ENCODE measurements around the gene SLC30A7.
A peak's percentile ranks its signal among the peaks of the same experiment; 100 is the strongest.
"Not testable (repeated sequence)": the region's sequence is repeated elsewhere in the genome, so short reads cannot be mapped to it uniquely, and the experiment has no call there.

SLC30A7 gene

DNA sequence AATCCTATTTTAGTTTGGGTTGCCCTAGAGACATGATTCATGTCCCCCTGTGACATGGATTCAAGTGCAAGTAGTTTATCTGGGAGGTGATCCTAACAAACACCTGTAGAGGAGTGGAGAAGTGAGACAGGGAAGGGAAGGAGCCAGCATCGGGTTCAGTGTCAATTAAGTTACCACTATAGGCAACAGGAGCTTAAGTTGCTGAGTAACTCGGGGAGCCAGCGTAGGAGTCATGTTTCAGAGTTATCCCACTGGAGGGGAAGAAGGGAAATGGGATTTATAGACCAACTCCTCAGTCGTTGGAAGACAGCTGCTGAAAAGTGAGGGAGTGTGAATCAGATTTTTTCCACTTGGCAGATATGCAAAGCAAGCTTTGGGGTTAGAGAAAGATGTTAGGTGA is 54.9 kb downstream of the SLC30A7 start:
- Mint-ChIP-seq H3K4me3 (no peak overlapping the region), H3K9me3 (peaks cover 9 to 21% of the 10 kb centered on the region in 2 donors), H3K4me1 (ENCODE audit: low read depth in 2 of 2) (peaks cover 39 to 52% of the 10 kb centered on the region in 2 donors), H3K27me3 (no peaks in the 10 kb centered on the region), H3K36me3 (ENCODE audit: insufficient read depth) (peaks cover 9% of the 10 kb centered on the region), H3K27ac (peak overlapping the region; percentile 17 to 94)
- ATAC-seq (replicated peaks) = no peak
- no peak for DNase-seq

DNA sequence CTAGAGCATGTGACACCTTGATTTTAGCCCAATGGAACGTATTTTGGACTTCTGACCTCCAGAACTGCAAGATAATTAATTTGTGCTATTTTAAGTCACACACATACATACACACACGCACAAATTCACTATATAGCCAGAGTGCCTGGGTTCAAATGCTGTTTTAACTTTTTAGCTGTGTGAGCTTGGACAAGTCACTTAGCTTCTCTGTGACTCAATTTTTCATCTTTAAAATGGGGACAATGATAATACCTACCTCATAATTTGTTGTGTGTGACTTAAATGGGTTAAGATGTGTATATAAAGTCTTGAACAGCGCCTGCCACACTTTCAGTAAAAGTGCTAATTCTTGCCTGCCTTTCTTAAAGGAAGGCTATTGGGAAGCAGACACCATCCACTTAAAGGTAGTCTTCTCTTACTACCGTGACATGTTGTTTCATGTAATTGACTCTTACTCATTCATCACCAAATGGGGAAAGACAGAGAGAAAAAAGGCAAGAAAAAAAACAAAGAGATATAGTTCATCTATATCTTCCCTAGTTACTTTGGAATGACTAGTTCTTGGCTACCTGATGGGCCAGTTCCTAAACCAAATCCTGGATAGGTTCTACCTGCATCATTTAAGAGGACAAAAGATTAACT is 56.3 kb downstream of the SLC30A7 start:
- Mint-ChIP-seq H3K9me3 (peaks cover 6 to 16% of the 10 kb centered on the region in 2 donors), H3K27me3 (no peaks in the 10 kb centered on the region), H3K4me1 (ENCODE audit: low read depth in 2 of 2) (peaks cover 38 to 51% of the 10 kb centered on the region in 2 donors), H3K4me3 (no peak overlapping the region), H3K36me3 (ENCODE audit: insufficient read depth) (peaks cover 7% of the 10 kb centered on the region), H3K27ac (peak overlapping the region; percentile 17 to 55)
- no peak for ATAC-seq (replicated peaks)
- DNase-seq = no peak

DNA sequence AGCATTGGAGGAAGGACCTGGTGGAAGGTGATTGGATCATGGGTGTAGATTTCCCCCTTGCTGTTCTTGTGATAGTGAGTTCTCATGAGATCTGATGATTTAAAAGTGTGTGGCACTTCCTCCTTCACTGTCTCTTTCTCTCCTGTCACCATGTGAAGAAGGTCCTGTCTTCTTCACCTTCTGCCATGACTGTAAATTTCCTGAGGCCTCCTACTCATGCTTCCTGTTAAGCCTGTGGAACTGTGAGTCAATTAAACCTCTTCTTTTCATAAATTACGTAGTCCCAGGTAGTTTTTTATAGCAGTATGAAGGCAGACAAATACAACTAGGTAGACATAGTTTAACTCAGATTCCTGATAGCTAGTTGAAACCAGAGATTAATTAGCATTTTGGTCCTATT is 57.1 kb downstream of the SLC30A7 start:
- not testable (repeated sequence) for H3K36me3 Mint-ChIP-seq (ENCODE audit: insufficient read depth); H3K4me3 Mint-ChIP-seq; ATAC-seq (replicated peaks); DNase-seq; H3K9me3 Mint-ChIP-seq; H3K27me3 Mint-ChIP-seq
- peaks cover 33 to 45% of the 10 kb centered on the region in 2 donors for H3K4me1 Mint-ChIP-seq (ENCODE audit: low read depth in 2 of 2)
- H3K27ac Mint-ChIP-seq = peak overlapping the region; percentile 17 to 35

GRCh38 chr1:100953960-100954730 is 58.3 kb downstream of the SLC30A7 start:
- DNase-seq = no peak
- no peak for ATAC-seq (replicated peaks)
- H3K27ac Mint-ChIP-seq = peak overlapping the region; percentile 17 to 35
- H3K9me3 Mint-ChIP-seq = peaks cover 0 to 2% of the 10 kb centered on the region in 2 donors
- no peak overlapping the region for H3K4me3 Mint-ChIP-seq
- H3K36me3 Mint-ChIP-seq (ENCODE audit: insufficient read depth) = no peaks in the 10 kb centered on the region
- H3K4me1 Mint-ChIP-seq (ENCODE audit: low read depth in 2 of 2) = peaks cover 24 to 36% of the 10 kb centered on the region in 2 donors
- H3K27me3 Mint-ChIP-seq = no peaks in the 10 kb centered on the region

DNA sequence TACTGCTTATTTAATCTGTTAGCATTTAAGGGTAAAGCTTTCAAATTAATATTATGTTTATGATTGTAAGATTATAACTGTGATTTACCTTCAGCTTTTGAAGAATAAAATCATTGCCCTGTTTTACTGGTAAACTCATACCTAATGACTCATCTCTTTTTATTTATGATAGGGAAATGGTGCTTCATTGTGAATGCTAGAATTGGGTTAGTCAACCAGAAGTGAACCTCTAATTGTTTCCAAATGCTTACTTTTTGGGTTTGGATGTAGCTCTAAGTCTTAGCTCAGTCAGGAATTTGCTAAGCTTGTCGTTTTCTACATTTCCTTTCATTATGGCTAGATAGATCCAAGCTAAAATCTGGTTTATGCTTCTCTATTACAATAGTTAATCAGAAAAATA is 59.4 kb downstream of the SLC30A7 start:
- Mint-ChIP-seq H3K27me3 (no peaks in the 10 kb centered on the region), H3K4me3 (no peak overlapping the region), H3K4me1 (ENCODE audit: low read depth in 2 of 2) (peaks cover 18 to 29% of the 10 kb centered on the region in 2 donors), H3K36me3 (ENCODE audit: insufficient read depth) (no peaks in the 10 kb centered on the region), H3K27ac (no peak overlapping the region), H3K9me3 (peaks cover 0 to 2% of the 10 kb centered on the region in 2 donors)
- DNase-seq (no peak), ATAC-seq (replicated peaks) (no peak)

DNA sequence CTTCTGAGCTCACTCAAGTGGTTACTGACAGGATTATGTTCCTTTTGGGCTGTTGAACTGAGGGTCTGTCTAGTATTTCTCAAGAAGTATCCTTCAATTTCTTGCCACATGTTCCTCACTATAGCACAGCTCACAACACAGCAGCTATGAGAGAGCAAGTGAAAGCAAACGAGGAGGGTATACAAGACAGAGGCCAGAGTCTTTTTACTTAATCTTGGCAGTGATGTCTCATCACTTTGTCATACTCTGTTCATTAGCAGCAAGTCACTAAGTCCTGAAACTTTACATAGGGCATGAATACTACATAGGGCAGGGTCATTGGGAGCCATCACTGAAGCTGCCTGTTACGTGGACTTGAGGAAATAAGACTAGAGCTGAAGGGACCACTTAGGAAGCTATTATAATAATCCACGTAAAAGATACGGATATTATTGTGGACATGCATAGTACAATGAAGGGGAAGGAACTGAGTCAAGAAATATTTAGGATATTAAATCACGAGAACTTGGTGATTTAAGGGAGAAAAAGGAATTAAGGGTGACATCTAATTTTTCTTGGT is 63.7 kb downstream of the SLC30A7 start:
- peaks cover 5% of the 10 kb centered on the region for H3K36me3 Mint-ChIP-seq (ENCODE audit: insufficient read depth)
- H3K27ac Mint-ChIP-seq = peak overlapping the region in 1 of 2 donors; percentile 41
- no peak overlapping the region for H3K4me3 Mint-ChIP-seq
- DNase-seq = no peak
- H3K9me3 Mint-ChIP-seq = no peaks in the 10 kb centered on the region
- peaks cover 7 to 31% of the 10 kb centered on the region in 2 donors for H3K4me1 Mint-ChIP-seq (ENCODE audit: low read depth in 2 of 2)
- ATAC-seq (replicated peaks) = no peak
- no peaks in the 10 kb centered on the region for H3K27me3 Mint-ChIP-seq

- peaks cover 5% of the 10 kb centered on the region for H3K36me3 Mint-ChIP-seq (ENCODE audit: insufficient read depth)
- ATAC-seq (replicated peaks) (no peak), DNase-seq (no peak)
- H3K9me3 Mint-ChIP-seq = no peaks in the 10 kb centered on the region
- no peak overlapping the region for H3K27ac Mint-ChIP-seq
- H3K4me1 Mint-ChIP-seq (ENCODE audit: low read depth in 2 of 2) = peaks cover 7 to 36% of the 10 kb centered on the region in 2 donors
- no peak overlapping the region for H3K4me3 Mint-ChIP-seq
- H3K27me3 Mint-ChIP-seq = no peaks in the 10 kb centered on the region
These were observed 64.2 kb downstream of the SLC30A7 start for GRCh38 chr1:100960098-100960497.

DNA sequence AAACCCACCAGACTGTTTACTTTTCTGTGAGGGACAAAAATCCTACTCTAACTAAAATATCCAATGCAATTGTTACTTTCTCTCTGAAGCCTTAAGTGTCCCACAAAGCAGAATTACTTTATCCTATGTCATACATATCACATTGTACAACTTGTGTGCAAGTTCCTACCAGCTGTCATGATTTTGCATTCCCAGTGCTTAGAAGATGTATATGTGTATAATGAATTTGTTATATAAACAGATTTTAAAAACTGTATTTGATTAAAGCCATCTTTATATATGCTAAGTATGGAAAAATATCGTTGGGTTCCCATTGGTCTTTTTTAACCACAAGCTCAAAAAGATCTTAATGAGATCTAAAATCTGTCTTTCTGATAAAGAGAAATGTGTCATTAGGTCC is 72.7 kb downstream of the SLC30A7 start:
- no peak for ATAC-seq (replicated peaks)
- H3K4me1 Mint-ChIP-seq (ENCODE audit: low read depth in 2 of 2) = peaks cover 8 to 30% of the 10 kb centered on the region in 2 donors
- peaks cover 25% of the 10 kb centered on the region for H3K36me3 Mint-ChIP-seq (ENCODE audit: insufficient read depth)

DNA sequence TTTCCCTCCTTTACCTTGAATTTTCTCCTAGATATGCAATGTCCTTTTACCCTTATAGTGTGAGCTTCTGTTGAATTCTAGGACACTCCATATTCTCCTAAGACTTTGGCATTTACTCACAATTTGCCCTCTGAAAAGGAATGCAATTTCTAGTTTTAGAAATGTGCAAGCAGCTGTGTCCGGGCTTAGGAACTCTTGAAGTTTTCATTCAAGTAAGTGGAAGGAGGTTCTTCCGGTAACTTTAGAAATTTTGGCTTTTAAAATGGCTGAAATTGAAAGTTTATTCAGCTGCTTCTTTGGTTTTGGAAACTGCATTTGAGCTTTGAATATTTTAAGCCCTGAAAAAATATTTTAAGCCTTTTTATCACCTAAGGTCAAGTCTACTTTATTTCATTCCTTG is 73.4 kb downstream of the SLC30A7 start:
- no peaks in the 10 kb centered on the region for H3K27me3 Mint-ChIP-seq
- ATAC-seq (replicated peaks) (no peak), DNase-seq (no peak)
- H3K4me3 Mint-ChIP-seq = no peak overlapping the region
- H3K36me3 Mint-ChIP-seq (ENCODE audit: insufficient read depth) = peaks cover 25% of the 10 kb centered on the region
- H3K9me3 Mint-ChIP-seq = no peaks in the 10 kb centered on the region
- peaks cover 8 to 34% of the 10 kb centered on the region in 2 donors for H3K4me1 Mint-ChIP-seq (ENCODE audit: low read depth in 2 of 2)
- H3K27ac Mint-ChIP-seq = no peak overlapping the region

More for the DNA sequence above, 72.7 kb downstream of the SLC30A7 start:
- Mint-ChIP-seq H3K9me3 (no peaks in the 10 kb centered on the region), H3K27ac (no peak overlapping the region), H3K27me3 (no peaks in the 10 kb centered on the region), H3K4me3 (no peak overlapping the region)
- no peak for DNase-seq

- DNase-seq = no peak
- Mint-ChIP-seq H3K4me3 (no peak overlapping the region), H3K27me3 (no peaks in the 10 kb centered on the region), H3K36me3 (ENCODE audit: insufficient read depth) (peaks cover 29% of the 10 kb centered on the region), H3K27ac (peak overlapping the region in 1 of 2 donors; percentile 55), H3K4me1 (ENCODE audit: low read depth in 2 of 2) (peaks cover 8 to 25% of the 10 kb centered on the region in 2 donors), H3K9me3 (no peaks in the 10 kb centered on the region)
- no peak for ATAC-seq (replicated peaks)
These were observed 75.1 kb downstream of the SLC30A7 start for GRCh38 chr1:100971021-100971420.

- Mint-ChIP-seq H3K9me3 (no peaks in the 10 kb centered on the region), H3K27ac (peak overlapping the region; percentile 1 to 55), H3K4me3 (no peak overlapping the region), H3K36me3 (ENCODE audit: insufficient read depth) (peaks cover 28% of the 10 kb centered on the region), H3K4me1 (ENCODE audit: low read depth in 2 of 2) (peaks cover 8 to 22% of the 10 kb centered on the region in 2 donors), H3K27me3 (no peaks in the 10 kb centered on the region)
- no peak for DNase-seq
- no peak for ATAC-seq (replicated peaks)
These were observed 76.3 kb downstream of the SLC30A7 start for GRCh38 chr1:100972185-100972584.

GRCh38 chr1:100976936-100977335 is 81.0 kb downstream of the SLC30A7 start:
- Mint-ChIP-seq H3K4me3 (no peak overlapping the region), H3K27ac (peak overlapping the region in 1 of 2 donors; percentile 11), H3K4me1 (ENCODE audit: low read depth in 2 of 2) (peaks cover 1 to 16% of the 10 kb centered on the region in 2 donors), H3K9me3 (no peaks in the 10 kb centered on the region), H3K27me3 (no peaks in the 10 kb centered on the region), H3K36me3 (ENCODE audit: insufficient read depth) (peaks cover 35% of the 10 kb centered on the region)
- ATAC-seq (replicated peaks) = no peak
- DNase-seq = no peak

- DNase-seq (no peak), ATAC-seq (replicated peaks) (no peak)
- peaks cover 0 to 4% of the 10 kb centered on the region in 2 donors for H3K4me1 Mint-ChIP-seq (ENCODE audit: low read depth in 2 of 2)
- no peaks in the 10 kb centered on the region for H3K27me3 Mint-ChIP-seq
- no peak overlapping the region for H3K4me3 Mint-ChIP-seq
- peaks cover 0 to 6% of the 10 kb centered on the region in 2 donors for H3K9me3 Mint-ChIP-seq
- no peak overlapping the region for H3K27ac Mint-ChIP-seq
- peaks cover 38% of the 10 kb centered on the region for H3K36me3 Mint-ChIP-seq (ENCODE audit: insufficient read depth)
These were observed 83.7 kb downstream of the SLC30A7 start for GRCh38 chr1:100979631-100980030.

Data from effector memory CD8-positive, alpha-beta T cell (primary cell).